ENCODE measurements around the gene ARHGAP1.

ARHGAP1 gene

GRCh38 chr11:46635557-46636139 lies 64.8 kb downstream of the ARHGAP1 start:
- DNase-seq: no peak

GRCh38 chr11:46633291-46634217 lies 66.9 kb downstream of the ARHGAP1 start:
- DNase-seq: no peak

- no peak for DNase-seq
Measured at GRCh38 chr11:46632502-46632901, 67.9 kb downstream of the ARHGAP1 start.

GRCh38 chr11:46631676-46632075 lies 68.7 kb downstream of the ARHGAP1 start:
- DNase-seq: no peak

- no peak for DNase-seq
Measured at GRCh38 chr11:46630237-46630636, 70.2 kb downstream of the ARHGAP1 start.

- DNase-seq: no peak
Measured at GRCh38 chr11:46628961-46629360, 71.5 kb downstream of the ARHGAP1 start.
